Measurements from ENCODE around the gene GRB10. TPM values are rescaled to one million over a fixed set of nuclear protein-coding genes. Genes with fewer than 3 reads are reported as not detected.

GRB10 gene
- total and polyA plus RNA-seq, 2 donors (not counting 3 experiments of a cell fraction or from before 2014, with no cell fraction given): 43.7 to 240 TPM

DNA sequence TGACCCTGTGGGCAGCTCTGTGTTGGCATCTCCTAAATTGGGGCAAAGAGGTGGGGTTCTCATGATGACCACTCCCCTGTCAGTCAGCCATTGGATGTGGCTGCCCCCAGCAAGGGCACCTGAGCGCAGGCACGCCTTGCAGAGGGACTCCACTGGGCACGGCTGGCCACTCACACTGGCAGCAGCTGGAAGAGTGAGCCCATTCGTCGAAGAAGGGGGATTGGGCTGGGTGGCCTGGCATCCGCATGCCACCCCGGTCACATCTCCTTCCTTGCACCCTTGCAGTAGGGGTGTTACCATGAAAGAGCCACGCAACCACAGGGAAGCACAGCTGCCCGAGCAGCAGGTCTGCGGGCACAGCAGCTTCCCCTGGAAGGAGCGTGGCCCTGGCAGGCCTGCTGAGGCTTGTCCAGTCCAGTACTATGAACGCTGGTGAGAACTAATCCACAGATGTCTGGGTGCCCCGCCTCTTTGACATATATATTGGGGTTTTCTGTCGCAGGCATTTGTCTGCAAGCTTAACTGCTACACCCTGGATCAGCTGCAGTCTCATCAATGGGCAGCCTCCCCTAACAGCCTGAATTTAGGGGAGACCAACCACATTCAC lies 25.7 kb upstream of the GRB10 start:
- no peak overlapping the region for H3K9ac ChIP-seq (replicated peaks; ENCODE audit: extremely low read depth, insufficient read depth, low read length)
- H4K20me1 ChIP-seq (replicated peaks; ENCODE audit: control insufficient read depth, extremely low read depth, insufficient read depth, low read length): no peaks in the 10 kb centered on the region
- no peak overlapping the region for H3K27ac ChIP-seq (ENCODE audit: insufficient read depth, low read depth, low read length)
- FAIRE-seq (no peak), DNase-seq (ENCODE audit: low read depth, low spot score) (no peak)
- no peak overlapping the region for H3K4me2 ChIP-seq (ENCODE audit: insufficient read depth, low read length)
- peaks cover 23% of the 10 kb centered on the region for H3K4me1 ChIP-seq (ENCODE audit: control insufficient read depth, extremely low read depth, insufficient read depth, low read length)
- no TSS peak for BruUV-seq (replicated peaks)
- ChIA-PET POLR2A (no interaction called here), CTCF (interaction anchor here (1.2 kb wide), 1 partner anchor 14 kb away, joined by 3 read pairs; no protein-coding TSS in a partner anchor)
- no peak overlapping the region for H3K4me3 ChIP-seq (replicated peaks in 1 of 3; ENCODE audit: insufficient read depth in 1 of 3, low read depth in 1 of 3, low read length in 3 of 3)
- dilution Hi-C loops (cut with MboI; ENCODE audit: extremely low pct_ligation_motif_present, low sequenced_read_pairs): no loop called here
- H3K36me3 ChIP-seq (ENCODE audit: control insufficient read depth in 2 of 2, extremely low read depth in 1 of 2, insufficient read depth in 2 of 2, low read length in 2 of 2): no peaks in the 10 kb centered on the region
- no peaks in the 10 kb centered on the region for H3K27me3 ChIP-seq (ENCODE audit: control insufficient read depth in 2 of 2, insufficient read depth in 2 of 2, low read length in 2 of 2)
- H3K79me2 ChIP-seq (ENCODE audit: control insufficient read depth, insufficient read depth, low read length): no peaks in the 10 kb centered on the region
- no peaks in the 10 kb centered on the region for H3K9me1 ChIP-seq (replicated peaks; ENCODE audit: control insufficient read depth, extremely low read depth, insufficient read depth, low read length)
- TF ChIP-seq JUN (IDR thresholded peaks at IDR 0.05; ENCODE audit: borderline replicate concordance, insufficient read depth, insufficient read length, low read depth): no peak
- TF ChIP-seq POLR2AphosphoS5 (IDR thresholded peaks at IDR 0.05; ENCODE audit: insufficient read depth, low read depth, low read length): no peak
- no peak for TF ChIP-seq POLR2A (IDR thresholded peaks at IDR 0.05; ENCODE audit: low read depth, low read length)
- TF ChIP-seq GATA2 (IDR thresholded peaks at IDR 0.05; ENCODE audit: insufficient read depth, insufficient read length, low read depth, low read length): no peak
- no peak for TF ChIP-seq FOS (IDR thresholded peaks at IDR 0.05; ENCODE audit: borderline replicate concordance, insufficient read depth, low read length)
- TF ChIP-seq MYC (IDR thresholded peaks at IDR 0.05; ENCODE audit: low read depth, low read length): no peak
- TF ChIP-seq, protein P1, sequence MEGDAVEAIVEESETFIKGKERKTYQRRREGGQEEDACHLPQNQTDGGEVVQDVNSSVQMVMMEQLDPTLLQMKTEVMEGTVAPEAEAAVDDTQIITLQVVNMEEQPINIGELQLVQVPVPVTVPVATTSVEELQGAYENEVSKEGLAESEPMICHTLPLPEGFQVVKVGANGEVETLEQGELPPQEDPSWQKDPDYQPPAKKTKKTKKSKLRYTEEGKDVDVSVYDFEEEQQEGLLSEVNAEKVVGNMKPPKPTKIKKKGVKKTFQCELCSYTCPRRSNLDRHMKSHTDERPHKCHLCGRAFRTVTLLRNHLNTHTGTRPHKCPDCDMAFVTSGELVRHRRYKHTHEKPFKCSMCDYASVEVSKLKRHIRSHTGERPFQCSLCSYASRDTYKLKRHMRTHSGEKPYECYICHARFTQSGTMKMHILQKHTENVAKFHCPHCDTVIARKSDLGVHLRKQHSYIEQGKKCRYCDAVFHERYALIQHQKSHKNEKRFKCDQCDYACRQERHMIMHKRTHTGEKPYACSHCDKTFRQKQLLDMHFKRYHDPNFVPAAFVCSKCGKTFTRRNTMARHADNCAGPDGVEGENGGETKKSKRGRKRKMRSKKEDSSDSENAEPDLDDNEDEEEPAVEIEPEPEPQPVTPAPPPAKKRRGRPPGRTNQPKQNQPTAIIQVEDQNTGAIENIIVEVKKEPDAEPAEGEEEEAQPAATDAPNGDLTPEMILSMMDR (IDR thresholded peaks at IDR 0.05; ENCODE audit: extremely low read depth in 1 of 2, insufficient read depth in 1 of 2, low read depth in 1 of 2, low read length in 2 of 2): no peak
- TF ChIP-seq, protein P2, sequence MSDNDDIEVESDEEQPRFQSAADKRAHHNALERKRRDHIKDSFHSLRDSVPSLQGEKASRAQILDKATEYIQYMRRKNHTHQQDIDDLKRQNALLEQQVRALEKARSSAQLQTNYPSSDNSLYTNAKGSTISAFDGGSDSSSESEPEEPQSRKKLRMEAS (IDR thresholded peaks at IDR 0.05; ENCODE audit: insufficient read depth, insufficient read length): no peak
- TF ChIP-seq EZH2 (IDR thresholded peaks at IDR 0.05; ENCODE audit: borderline replicate concordance, low read depth, low read length, severe bottlenecking): no peak
- H3K9me3 ChIP-seq (replicated peaks; ENCODE audit: control insufficient read depth, insufficient read depth, low read length): no peaks in the 10 kb centered on the region
- intact Hi-C loops (cut with micrococcal nuclease): no loop called here
- H2AFZ ChIP-seq (ENCODE audit: low read depth, low read length): no peak overlapping the region

Measured in endothelial cell of umbilical vein (primary cell).